CD4-positive, alpha-beta T cell treated with Interleukin-1 beta for 1 hour (primary cell): ENCODE data around the gene ADCY2.

Source experiments
- DNase-seq, 2 donors: peaks; one replicate each; pipeline ENCODE4 v3.0.0-alpha.2; 2020 to 2022

The ADCY2 gene

GRCh38 chr5:7517006-7517405 is 121.1 kb downstream of the ADCY2 start:
- no peak for DNase-seq

GRCh38 chr5:7518947-7519560 is 123.1 kb downstream of the ADCY2 start:
- no peak for DNase-seq

GRCh38 chr5:7519564-7519963 is 123.6 kb downstream of the ADCY2 start:
- DNase-seq = no peak

- no peak for DNase-seq
Observed at GRCh38 chr5:7529880-7530279, 133.9 kb downstream of the ADCY2 start.

GRCh38 chr5:7533941-7534340 is 138.0 kb downstream of the ADCY2 start:
- no peak for DNase-seq

GRCh38 chr5:7534505-7534904 is 138.6 kb downstream of the ADCY2 start:
- no peak for DNase-seq

- no peak for DNase-seq
Observed at GRCh38 chr5:7537573-7537972, 141.6 kb downstream of the ADCY2 start.

GRCh38 chr5:7539571-7539970 is 143.6 kb downstream of the ADCY2 start:
- no peak for DNase-seq

- DNase-seq = no peak
Observed at GRCh38 chr5:7540736-7541485, 145.0 kb downstream of the ADCY2 start.

- no peak for DNase-seq
Observed at GRCh38 chr5:7541898-7542297, 146.0 kb downstream of the ADCY2 start.

- no peak for DNase-seq
Observed at GRCh38 chr5:7546555-7546954, 150.6 kb downstream of the ADCY2 start.

GRCh38 chr5:7548596-7548995 is 152.7 kb downstream of the ADCY2 start:
- no peak for DNase-seq

GRCh38 chr5:7565559-7565958 is 169.6 kb downstream of the ADCY2 start:
- DNase-seq = no peak

GRCh38 chr5:7576023-7576715 is 180.2 kb downstream of the ADCY2 start:
- DNase-seq = no peak

GRCh38 chr5:7577381-7577780 is 181.4 kb downstream of the ADCY2 start:
- DNase-seq = no peak

GRCh38 chr5:7578071-7578470 is 182.1 kb downstream of the ADCY2 start:
- no peak for DNase-seq

GRCh38 chr5:7584749-7585148 is 188.8 kb downstream of the ADCY2 start:
- DNase-seq = no peak

- DNase-seq = no peak
Observed at GRCh38 chr5:7585807-7586206, 189.9 kb downstream of the ADCY2 start.

- DNase-seq = no peak
Observed at GRCh38 chr5:7586480-7586879, 190.5 kb downstream of the ADCY2 start.

- DNase-seq = no peak
Observed at GRCh38 chr5:7589800-7590199, 193.9 kb downstream of the ADCY2 start.

GRCh38 chr5:7592910-7593309 is 197.0 kb downstream of the ADCY2 start:
- no peak for DNase-seq

GRCh38 chr5:7597059-7597642 is 201.2 kb downstream of the ADCY2 start:
- DNase-seq = no peak

- no peak for DNase-seq
Observed at GRCh38 chr5:7606840-7607465, 211.0 kb downstream of the ADCY2 start.
